Measurements from ENCODE around the gene NMNAT1.
"Not testable (repeated sequence)": the region's sequence is repeated elsewhere in the genome, so short reads cannot be mapped to it uniquely, and the experiment has no call there.

GRCh38 chr1:10021992-10022391 is 78.7 kb downstream of the NMNAT1 start:
- TF ChIP-seq, protein P1, sequence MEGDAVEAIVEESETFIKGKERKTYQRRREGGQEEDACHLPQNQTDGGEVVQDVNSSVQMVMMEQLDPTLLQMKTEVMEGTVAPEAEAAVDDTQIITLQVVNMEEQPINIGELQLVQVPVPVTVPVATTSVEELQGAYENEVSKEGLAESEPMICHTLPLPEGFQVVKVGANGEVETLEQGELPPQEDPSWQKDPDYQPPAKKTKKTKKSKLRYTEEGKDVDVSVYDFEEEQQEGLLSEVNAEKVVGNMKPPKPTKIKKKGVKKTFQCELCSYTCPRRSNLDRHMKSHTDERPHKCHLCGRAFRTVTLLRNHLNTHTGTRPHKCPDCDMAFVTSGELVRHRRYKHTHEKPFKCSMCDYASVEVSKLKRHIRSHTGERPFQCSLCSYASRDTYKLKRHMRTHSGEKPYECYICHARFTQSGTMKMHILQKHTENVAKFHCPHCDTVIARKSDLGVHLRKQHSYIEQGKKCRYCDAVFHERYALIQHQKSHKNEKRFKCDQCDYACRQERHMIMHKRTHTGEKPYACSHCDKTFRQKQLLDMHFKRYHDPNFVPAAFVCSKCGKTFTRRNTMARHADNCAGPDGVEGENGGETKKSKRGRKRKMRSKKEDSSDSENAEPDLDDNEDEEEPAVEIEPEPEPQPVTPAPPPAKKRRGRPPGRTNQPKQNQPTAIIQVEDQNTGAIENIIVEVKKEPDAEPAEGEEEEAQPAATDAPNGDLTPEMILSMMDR (conservative IDR thresholded peaks at IDR 0.05 in 1 of 2, IDR thresholded peaks at IDR 0.05 in 1 of 2; ENCODE audit: extremely low read depth in 1 of 2, insufficient read depth in 1 of 2, low read depth in 1 of 2, low read length in 2 of 2), result not testable (repeated sequence)
- not testable (repeated sequence) for TF ChIP-seq EZH2 (IDR thresholded peaks at IDR 0.05; ENCODE audit: borderline replicate concordance, low read length)

Data from mammary epithelial cell (primary cell).